Measurements from ENCODE around the gene DOK3.
"Not testable (repeated sequence)": the region's sequence is repeated elsewhere in the genome, so short reads cannot be mapped to it uniquely, and the experiment has no call there.

Gene DOK3

GRCh38 chr5:177496070-177496726 lies 13.4 kb downstream of the DOK3 start:
- peak; percentile 75 for DNase-seq

- no peak for DNase-seq
These were observed 14.2 kb downstream of the DOK3 start for GRCh38 chr5:177495243-177496060.

- DNase-seq: no peak
These were observed 15.1 kb downstream of the DOK3 start for GRCh38 chr5:177494346-177495195.

GRCh38 chr5:177493795-177494345 lies 15.8 kb downstream of the DOK3 start:
- no peak for DNase-seq

GRCh38 chr5:177492841-177493240 lies 16.8 kb downstream of the DOK3 start:
- DNase-seq: no peak

GRCh38 chr5:177491983-177492746 lies 17.5 kb downstream of the DOK3 start:
- DNase-seq: no peak

GRCh38 chr5:177491429-177491945 lies 18.1 kb downstream of the DOK3 start:
- DNase-seq: peak; percentile 45

- DNase-seq: no peak
These were observed 18.6 kb downstream of the DOK3 start for GRCh38 chr5:177490992-177491391.

GRCh38 chr5:177490311-177490991 lies 19.2 kb downstream of the DOK3 start:
- no peak for DNase-seq

- no peak for DNase-seq
These were observed 20.4 kb downstream of the DOK3 start for GRCh38 chr5:177489119-177489716.

GRCh38 chr5:177487975-177488374 lies 21.7 kb downstream of the DOK3 start:
- no peak for DNase-seq

GRCh38 chr5:177487144-177487543 lies 22.5 kb downstream of the DOK3 start:
- no peak for DNase-seq

- no peak for DNase-seq
These were observed 23.4 kb downstream of the DOK3 start for GRCh38 chr5:177486256-177486655.

- DNase-seq: not testable (repeated sequence)
These were observed 23.9 kb downstream of the DOK3 start for GRCh38 chr5:177485753-177486152.

- DNase-seq: no peak
These were observed 24.6 kb downstream of the DOK3 start for GRCh38 chr5:177484902-177485549.

- no peak for DNase-seq
These were observed 25.4 kb downstream of the DOK3 start for GRCh38 chr5:177483994-177484901.

- no peak for DNase-seq
These were observed 26.6 kb downstream of the DOK3 start for GRCh38 chr5:177483042-177483441.

GRCh38 chr5:177482359-177482795 lies 27.2 kb downstream of the DOK3 start:
- no peak for DNase-seq

- DNase-seq: no peak
These were observed 29.9 kb downstream of the DOK3 start for GRCh38 chr5:177479774-177480173.

Data from DMS53 (cell line).